ENCODE data around the gene C1GALT1. TPM values are rescaled to one million over a fixed set of nuclear protein-coding genes. Genes with fewer than 3 reads are reported as not detected.

C1GALT1 gene
- total and polyA plus RNA-seq, 2 donors (not counting 3 experiments of a cell fraction or from before 2014, with no cell fraction given), result 18.3 to 31.1 TPM

GRCh38 chr7:7209412-7210050, 27.2 kb downstream of the C1GALT1 start:
- H3K4me1 ChIP-seq (ENCODE audit: control insufficient read depth, extremely low read depth, insufficient read depth, low read length), result no peaks in the 10 kb centered on the region
- TF ChIP-seq POLR2AphosphoS5 (IDR thresholded peaks at IDR 0.05; ENCODE audit: insufficient read depth, low read depth, low read length) (no peak), CTCF (IDR thresholded peaks at IDR 0.05; ENCODE audit: extremely low read depth in 1 of 2, insufficient read depth in 1 of 2, low read depth in 1 of 2, low read length in 2 of 2) (no peak), POLR2A (IDR thresholded peaks at IDR 0.05; ENCODE audit: low read depth, low read length) (no peak), JUN (IDR thresholded peaks at IDR 0.05; ENCODE audit: borderline replicate concordance, insufficient read depth, insufficient read length, low read depth) (no peak), GATA2 (IDR thresholded peaks at IDR 0.05; ENCODE audit: insufficient read depth, insufficient read length, low read depth, low read length) (no peak), MYC (IDR thresholded peaks at IDR 0.05; ENCODE audit: low read depth, low read length) (no peak), EZH2 (IDR thresholded peaks at IDR 0.05; ENCODE audit: borderline replicate concordance, low read depth, low read length, severe bottlenecking) (no peak), MAX (IDR thresholded peaks at IDR 0.05; ENCODE audit: insufficient read depth, insufficient read length) (no peak)
- intact Hi-C loops (cut with micrococcal nuclease) (no loop called here), dilution Hi-C loops (cut with MboI; ENCODE audit: extremely low pct_ligation_motif_present, low sequenced_read_pairs) (no loop called here)
- no peak overlapping the region for H3K9ac ChIP-seq (replicated peaks; ENCODE audit: extremely low read depth, insufficient read depth, low read length)
- no peaks in the 10 kb centered on the region for H3K36me3 ChIP-seq (ENCODE audit: control insufficient read depth in 2 of 2, extremely low read depth in 1 of 2, insufficient read depth in 2 of 2, low read length in 2 of 2)
- ChIA-PET CTCF (interaction anchor here (1.2 kb wide), 1 partner anchor 12 kb away, joined by 6 read pairs; no protein-coding TSS in a partner anchor), POLR2A (no interaction called here)
- no peaks in the 10 kb centered on the region for H4K20me1 ChIP-seq (replicated peaks; ENCODE audit: control insufficient read depth, extremely low read depth, insufficient read depth, low read length)
- no TSS peak for BruUV-seq (replicated peaks)
- no peaks in the 10 kb centered on the region for H3K9me1 ChIP-seq (replicated peaks; ENCODE audit: control insufficient read depth, extremely low read depth, insufficient read depth, low read length)
- no peak overlapping the region for H2AFZ ChIP-seq (ENCODE audit: low read depth, low read length)
- DNase-seq (ENCODE audit: low read depth, low spot score) (no peak), FAIRE-seq (no peak)
- H3K27me3 ChIP-seq (ENCODE audit: control insufficient read depth in 2 of 2, insufficient read depth in 2 of 2, low read length in 2 of 2), result no peaks in the 10 kb centered on the region
- no peaks in the 10 kb centered on the region for H3K9me3 ChIP-seq (replicated peaks; ENCODE audit: control insufficient read depth, insufficient read depth, low read length)
- no peak overlapping the region for H3K4me3 ChIP-seq (replicated peaks in 1 of 3; ENCODE audit: insufficient read depth in 1 of 3, low read depth in 1 of 3, low read length in 3 of 3)
- peaks cover 46% of the 10 kb centered on the region for H3K79me2 ChIP-seq (ENCODE audit: control insufficient read depth, insufficient read depth, low read length)
- no peak overlapping the region for H3K27ac ChIP-seq (ENCODE audit: insufficient read depth, low read depth, low read length)
- H3K4me2 ChIP-seq (ENCODE audit: insufficient read depth, low read length), result no peak overlapping the region

Measured in endothelial cell of umbilical vein (primary cell).